ENCODE measurements around the gene TBCD. TPM values are rescaled to one million over a fixed set of nuclear protein-coding genes. Genes with fewer than 3 reads are reported as not detected.

Gene TBCD
- total RNA-seq, 3 donors from 2014 or later, result 63.5 to 76.7 (median 66.1) TPM

DNA sequence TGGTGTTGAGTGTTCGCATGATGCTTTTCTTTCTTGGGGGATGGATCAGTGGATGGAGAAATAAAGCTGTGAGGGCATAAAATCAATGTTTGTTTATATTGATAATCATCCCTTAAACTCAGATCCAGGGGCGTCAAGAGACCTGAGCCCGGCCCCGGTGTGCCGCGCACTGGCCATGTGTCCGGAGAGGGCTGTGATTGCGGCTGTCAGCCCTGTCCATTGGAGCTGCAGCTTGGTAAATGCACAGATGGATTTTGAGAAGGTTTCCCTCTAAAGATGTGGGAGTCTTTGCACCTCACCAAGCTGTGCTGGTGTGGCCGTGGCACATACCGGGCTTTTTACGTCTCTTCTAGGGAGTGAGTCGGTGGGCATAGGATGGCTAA lies 109.5 kb downstream of the TBCD start:
- H3K4me1 Mint-ChIP-seq (ENCODE audit: low read depth), result peaks cover 77% of the 10 kb centered on the region
- peaks cover 7% of the 10 kb centered on the region for H3K36me3 Mint-ChIP-seq (ENCODE audit: insufficient read depth)
- no peak for ATAC-seq
- no peaks in the 10 kb centered on the region for H3K27me3 Mint-ChIP-seq (ENCODE audit: low read depth)
- H3K9me3 Mint-ChIP-seq, result no peaks in the 10 kb centered on the region
- DNase-seq, result no peak
- no peak overlapping the region for H3K4me3 Mint-ChIP-seq

GRCh38 chr17:82862191-82862590 lies 110.3 kb downstream of the TBCD start:
- H3K9me3 Mint-ChIP-seq, result no peaks in the 10 kb centered on the region
- no peak overlapping the region for H3K4me3 Mint-ChIP-seq

DNA sequence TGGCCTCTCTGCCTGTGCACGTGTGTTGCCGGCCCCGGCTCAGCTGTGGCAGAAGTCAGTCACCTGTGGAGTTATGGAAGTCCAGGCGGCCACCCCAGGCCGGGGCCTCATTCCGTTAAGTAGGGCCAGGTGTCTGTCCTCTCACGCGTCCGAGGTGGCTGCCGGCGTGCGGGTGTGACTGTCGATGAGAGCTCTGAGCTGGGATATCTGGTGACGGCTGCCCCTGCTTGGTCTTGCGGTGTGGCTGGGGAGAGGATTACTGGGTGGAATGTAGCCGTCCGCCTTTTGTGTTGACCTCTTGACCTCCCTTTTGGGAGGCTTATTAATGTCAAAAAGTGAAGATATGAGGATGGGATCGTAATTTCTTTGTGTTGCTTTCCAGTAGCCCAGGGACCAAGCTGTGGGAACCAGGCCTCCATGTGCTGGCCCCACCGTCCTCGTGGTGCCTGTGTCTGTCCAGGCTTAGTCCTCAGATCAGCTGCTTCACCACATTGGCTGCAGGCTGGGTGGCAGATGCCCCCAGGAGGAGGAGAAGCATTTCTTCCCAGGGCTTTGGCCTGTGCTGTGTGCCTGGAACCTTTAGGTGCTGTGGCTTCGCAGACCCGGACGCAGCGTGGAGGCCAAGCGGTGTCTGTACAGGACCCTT lies 111.0 kb downstream of the TBCD start:
- Mint-ChIP-seq H3K36me3 (ENCODE audit: insufficient read depth) (peaks cover 2% of the 10 kb centered on the region), H3K27me3 (ENCODE audit: low read depth) (no peaks in the 10 kb centered on the region), H3K4me3 (peak overlapping the region; percentile 35), H3K9me3 (no peaks in the 10 kb centered on the region), H3K4me1 (ENCODE audit: low read depth) (peaks cover 86% of the 10 kb centered on the region)
- ATAC-seq, result no peak
- no peak for DNase-seq

More at GRCh38 chr17:82862191-82862590, 110.3 kb downstream of the TBCD start:
- Mint-ChIP-seq H3K27me3 (ENCODE audit: low read depth) (no peaks in the 10 kb centered on the region), H3K36me3 (ENCODE audit: insufficient read depth) (peaks cover 5% of the 10 kb centered on the region), H3K4me1 (ENCODE audit: low read depth) (peaks cover 80% of the 10 kb centered on the region)
- DNase-seq (no peak), ATAC-seq (no peak)

DNA sequence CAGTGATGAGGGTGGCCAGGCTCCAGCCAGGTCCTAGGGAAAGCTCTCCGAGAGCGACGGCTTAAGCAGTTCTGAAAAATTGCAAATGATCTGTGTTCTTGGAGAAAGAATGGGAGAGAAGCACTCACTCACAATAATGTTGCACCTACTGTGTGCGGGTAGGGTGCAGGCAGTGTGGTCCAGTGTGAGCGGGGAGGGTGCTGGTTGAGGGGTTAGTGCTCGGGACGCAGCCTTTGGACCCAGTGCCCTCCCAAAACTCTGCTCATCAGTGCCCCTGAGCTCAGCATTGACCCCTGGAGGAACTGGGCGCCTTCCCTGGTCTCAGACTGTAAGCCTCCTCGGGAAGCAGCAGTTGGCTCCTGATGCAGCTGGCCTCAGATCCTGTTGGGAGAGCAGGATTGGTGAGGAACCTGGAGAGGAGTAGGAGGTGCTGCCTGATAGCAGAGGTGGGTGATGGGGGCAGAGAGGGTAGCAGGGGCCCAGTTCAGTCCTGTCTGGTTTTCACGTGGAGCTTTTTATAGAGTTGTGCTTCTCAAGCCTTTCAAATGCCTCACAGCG lies 111.6 kb downstream of the TBCD start:
- H3K9me3 Mint-ChIP-seq, result no peaks in the 10 kb centered on the region
- H3K36me3 Mint-ChIP-seq (ENCODE audit: insufficient read depth), result peaks cover 2% of the 10 kb centered on the region
- DNase-seq (no peak), ATAC-seq (no peak)
- peaks cover 83% of the 10 kb centered on the region for H3K4me1 Mint-ChIP-seq (ENCODE audit: low read depth)
- H3K27me3 Mint-ChIP-seq (ENCODE audit: low read depth), result no peaks in the 10 kb centered on the region
- peak overlapping the region; percentile 78 for H3K4me3 Mint-ChIP-seq

GRCh38 chr17:82863941-82864712 lies 112.3 kb downstream of the TBCD start:
- Mint-ChIP-seq H3K4me1 (ENCODE audit: low read depth) (peaks cover 80% of the 10 kb centered on the region), H3K36me3 (ENCODE audit: insufficient read depth) (peaks cover 4% of the 10 kb centered on the region), H3K9me3 (no peaks in the 10 kb centered on the region), H3K4me3 (peak overlapping the region; percentile 78), H3K27me3 (ENCODE audit: low read depth) (no peaks in the 10 kb centered on the region)
- DNase-seq (peak; percentile 80), ATAC-seq (peak; percentile 94 to 95)

DNA sequence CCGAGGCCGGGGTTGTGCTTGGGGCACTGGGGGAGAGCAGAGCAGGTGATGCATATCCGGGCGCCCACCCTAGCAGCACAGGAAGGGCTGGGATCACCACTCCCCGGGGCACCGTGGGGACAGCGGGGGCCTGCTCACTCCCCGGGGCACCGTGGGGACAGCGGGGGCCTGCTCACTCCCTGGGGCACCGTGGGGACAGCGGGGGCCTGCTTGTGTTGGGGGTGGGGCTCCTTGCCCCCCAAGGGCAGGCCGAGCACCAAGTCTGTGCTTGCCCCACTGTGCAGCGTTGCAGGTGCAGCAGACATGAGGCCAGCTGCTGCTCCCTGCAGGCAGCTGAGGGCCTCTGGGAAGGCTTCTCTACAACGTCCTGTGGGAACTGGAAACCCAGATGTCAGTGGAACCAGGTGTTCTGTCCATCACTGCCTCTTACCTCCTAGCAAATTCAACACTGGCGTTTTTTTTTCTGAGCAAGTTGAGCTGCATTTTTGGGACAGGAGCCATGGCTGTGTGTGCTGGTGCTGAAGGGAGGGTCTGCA lies 112.9 kb downstream of the TBCD start:
- Mint-ChIP-seq H3K27me3 (ENCODE audit: low read depth) (no peaks in the 10 kb centered on the region), H3K4me1 (ENCODE audit: low read depth) (peaks cover 75% of the 10 kb centered on the region), H3K4me3 (peak overlapping the region; percentile 78), H3K36me3 (ENCODE audit: insufficient read depth) (peaks cover 4% of the 10 kb centered on the region), H3K9me3 (no peaks in the 10 kb centered on the region)
- ATAC-seq, result no peak
- no peak for DNase-seq

- Mint-ChIP-seq H3K4me3 (peak overlapping the region; percentile 52), H3K27me3 (ENCODE audit: low read depth) (no peaks in the 10 kb centered on the region), H3K4me1 (ENCODE audit: low read depth) (peaks cover 74% of the 10 kb centered on the region), H3K36me3 (ENCODE audit: insufficient read depth) (peaks cover 6% of the 10 kb centered on the region), H3K9me3 (no peaks in the 10 kb centered on the region)
- no peak for DNase-seq
- ATAC-seq, result no peak
These were observed 113.4 kb downstream of the TBCD start for GRCh38 chr17:82865274-82865673.

- peaks cover 74% of the 10 kb centered on the region for H3K4me1 Mint-ChIP-seq (ENCODE audit: low read depth)
- DNase-seq, result no peak
- no peaks in the 10 kb centered on the region for H3K9me3 Mint-ChIP-seq
- H3K4me3 Mint-ChIP-seq, result peak overlapping the region; percentile 52
- no peaks in the 10 kb centered on the region for H3K27me3 Mint-ChIP-seq (ENCODE audit: low read depth)
- ATAC-seq, result no peak
- H3K36me3 Mint-ChIP-seq (ENCODE audit: insufficient read depth), result peaks cover 11% of the 10 kb centered on the region
These were observed 114.0 kb downstream of the TBCD start for GRCh38 chr17:82865774-82866395.

GRCh38 chr17:82866590-82867191 lies 114.8 kb downstream of the TBCD start:
- no peaks in the 10 kb centered on the region for H3K27me3 Mint-ChIP-seq (ENCODE audit: low read depth)
- DNase-seq (no peak), ATAC-seq (no peak)
- no peaks in the 10 kb centered on the region for H3K9me3 Mint-ChIP-seq
- H3K36me3 Mint-ChIP-seq (ENCODE audit: insufficient read depth), result peaks cover 9% of the 10 kb centered on the region
- no peak overlapping the region for H3K4me3 Mint-ChIP-seq
- peaks cover 67% of the 10 kb centered on the region for H3K4me1 Mint-ChIP-seq (ENCODE audit: low read depth)

- Mint-ChIP-seq H3K36me3 (ENCODE audit: insufficient read depth) (peaks cover 9% of the 10 kb centered on the region), H3K4me1 (ENCODE audit: low read depth) (peaks cover 58% of the 10 kb centered on the region), H3K4me3 (no peak overlapping the region), H3K27me3 (ENCODE audit: low read depth) (no peaks in the 10 kb centered on the region), H3K9me3 (no peaks in the 10 kb centered on the region)
- no peak for ATAC-seq
- DNase-seq, result no peak
These were observed 116.0 kb downstream of the TBCD start for GRCh38 chr17:82867763-82868325.

- H3K4me1 Mint-ChIP-seq (ENCODE audit: low read depth), result peaks cover 53% of the 10 kb centered on the region
- no peak overlapping the region for H3K4me3 Mint-ChIP-seq
- no peaks in the 10 kb centered on the region for H3K27me3 Mint-ChIP-seq (ENCODE audit: low read depth)
- DNase-seq, result no peak
- H3K36me3 Mint-ChIP-seq (ENCODE audit: insufficient read depth), result peaks cover 9% of the 10 kb centered on the region
- H3K9me3 Mint-ChIP-seq, result no peaks in the 10 kb centered on the region
- no peak for ATAC-seq
These were observed 116.9 kb downstream of the TBCD start for GRCh38 chr17:82868715-82869131.

- Mint-ChIP-seq H3K27me3 (ENCODE audit: low read depth) (no peaks in the 10 kb centered on the region), H3K9me3 (no peaks in the 10 kb centered on the region), H3K4me3 (no peak overlapping the region), H3K4me1 (ENCODE audit: low read depth) (peaks cover 46% of the 10 kb centered on the region), H3K36me3 (ENCODE audit: insufficient read depth) (peaks cover 9% of the 10 kb centered on the region)
- DNase-seq, result no peak
- ATAC-seq, result no peak
These were observed 117.7 kb downstream of the TBCD start for GRCh38 chr17:82869536-82869935.

GRCh38 chr17:82870091-82870491 lies 118.2 kb downstream of the TBCD start:
- peaks cover 11% of the 10 kb centered on the region for H3K36me3 Mint-ChIP-seq (ENCODE audit: insufficient read depth)
- DNase-seq (no peak), ATAC-seq (no peak)
- no peak overlapping the region for H3K4me3 Mint-ChIP-seq
- H3K9me3 Mint-ChIP-seq, result no peaks in the 10 kb centered on the region
- no peaks in the 10 kb centered on the region for H3K27me3 Mint-ChIP-seq (ENCODE audit: low read depth)
- peaks cover 42% of the 10 kb centered on the region for H3K4me1 Mint-ChIP-seq (ENCODE audit: low read depth)

DNA sequence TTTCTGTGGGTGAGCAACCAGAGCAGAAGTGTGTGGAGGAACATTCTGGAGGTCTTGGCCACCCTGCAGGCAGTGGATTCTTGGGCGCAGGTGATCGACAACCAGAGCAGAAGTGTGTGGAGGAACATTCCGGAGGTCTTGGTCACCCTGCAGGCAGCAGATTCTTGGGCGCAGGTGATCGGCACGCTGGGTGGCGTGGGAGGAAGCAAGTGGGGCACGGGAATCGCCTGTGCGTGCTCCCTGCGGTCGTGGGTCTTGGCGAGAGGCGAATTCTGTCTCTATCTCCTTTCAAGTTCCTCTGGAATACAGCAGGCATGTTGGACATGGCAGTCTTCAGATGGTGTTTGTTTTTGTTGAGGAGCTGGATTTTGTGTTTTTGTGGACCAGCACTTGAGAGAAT lies 118.7 kb downstream of the TBCD start:
- Mint-ChIP-seq H3K27me3 (ENCODE audit: low read depth) (no peaks in the 10 kb centered on the region), H3K9me3 (no peaks in the 10 kb centered on the region), H3K4me1 (ENCODE audit: low read depth) (peaks cover 38% of the 10 kb centered on the region), H3K36me3 (ENCODE audit: insufficient read depth) (peaks cover 11% of the 10 kb centered on the region), H3K4me3 (no peak overlapping the region)
- ATAC-seq (no peak), DNase-seq (no peak)

Measured in activated T-cell treated with anti-CD3 and anti-CD28 coated beads, Interleukin-2, amount 50 U/mL, for 4 hours (primary cell).